GM12891 (cell line): ENCODE data around the gene ZBTB16.

ENCODE experiments used
- POLR2A ChIP-seq: IDR thresholded peaks from 2 replicates; pipeline ENCODE4 v1.6.1; 2011; ENCODE audit warnings: low read depth, low read length, control low read depth
- POLR2AphosphoS5 ChIP-seq: IDR thresholded peaks from 2 replicates; pipeline ENCODE4 v1.6.1; 2011; ENCODE audit warnings: low read depth, low read length, control low read depth
- POU2F2 ChIP-seq: IDR thresholded peaks from 2 replicates; pipeline ENCODE4 v1.6.1; 2011; ENCODE audit warnings: low read depth, mild to moderate bottlenecking, control low read depth, low read length, moderate library complexity
- TAF1 ChIP-seq: IDR thresholded peaks from 2 replicates; pipeline ENCODE4 v1.6.1; 2011; ENCODE audit warnings: low read depth, low read length, control low read depth

DNA sequence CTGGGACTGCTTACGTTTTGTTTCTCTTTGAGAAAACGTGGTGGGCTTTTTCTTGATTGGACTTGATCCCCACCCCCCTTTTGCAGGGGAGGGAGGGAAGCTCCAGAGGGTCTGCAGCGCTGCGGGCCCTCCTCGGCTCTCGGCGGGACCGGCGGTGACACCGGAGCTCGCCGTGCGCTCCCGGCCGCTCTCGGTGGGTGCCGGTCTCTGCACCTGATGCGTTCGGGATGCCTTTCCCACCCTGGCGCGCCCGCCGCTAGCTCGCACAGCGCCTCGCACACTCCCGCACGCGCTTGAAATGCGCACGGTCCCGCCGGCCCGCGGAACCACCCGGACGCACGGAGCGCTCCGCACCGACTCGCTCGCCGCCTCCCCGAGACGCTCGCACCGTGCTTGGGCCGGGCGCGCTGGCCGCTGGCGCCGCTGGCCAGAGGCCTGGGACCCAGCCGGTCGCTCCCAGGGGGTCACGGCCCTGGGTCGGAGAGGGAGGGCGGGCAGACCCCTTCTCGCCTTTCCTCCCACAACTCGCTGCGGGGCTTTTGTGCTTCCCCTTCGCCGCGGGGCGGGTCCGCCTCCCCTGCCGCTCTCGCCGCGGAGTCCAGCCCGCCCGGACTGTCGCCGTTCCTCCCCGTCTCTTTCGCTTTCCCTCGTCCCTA lies 1.0 kb downstream of the ZBTB16 start:
- TF ChIP-seq POLR2AphosphoS5 (no peak), POLR2A (no peak), TAF1 (no peak), POU2F2 (no peak)
